ENCODE data around the gene THOC6.

DNA sequence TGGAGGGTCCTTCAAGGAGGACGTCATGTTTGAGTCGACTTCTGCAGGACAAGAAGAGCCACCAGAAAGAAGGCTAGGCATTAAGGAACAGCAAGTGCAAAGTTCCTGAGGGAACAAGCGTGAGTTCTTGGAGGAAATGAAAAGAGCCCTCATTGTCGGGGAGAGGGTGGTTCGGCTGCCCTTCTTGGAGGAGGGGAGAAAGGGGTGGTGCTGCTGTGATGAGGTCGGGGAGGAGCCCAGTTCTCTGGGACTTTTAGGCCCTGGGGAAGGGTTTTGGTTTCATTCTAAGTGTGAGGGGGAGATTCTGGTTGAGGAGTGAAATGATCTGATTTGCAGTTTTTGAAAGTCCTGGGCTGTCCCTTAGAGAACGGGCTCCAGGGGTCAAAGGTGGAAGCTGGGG lies 8.8 kb downstream of the THOC6 start:
- TF ChIP-seq CTCF (IDR thresholded peaks at IDR 0.05; ENCODE audit: extremely low read depth in 1 of 2, insufficient read depth in 1 of 2, low read depth in 1 of 2, low read length in 2 of 2) = no peak
- TF ChIP-seq POLR2AphosphoS5 (IDR thresholded peaks at IDR 0.05; ENCODE audit: insufficient read depth, low read depth, low read length) = no peak
- TF ChIP-seq, protein P1, sequence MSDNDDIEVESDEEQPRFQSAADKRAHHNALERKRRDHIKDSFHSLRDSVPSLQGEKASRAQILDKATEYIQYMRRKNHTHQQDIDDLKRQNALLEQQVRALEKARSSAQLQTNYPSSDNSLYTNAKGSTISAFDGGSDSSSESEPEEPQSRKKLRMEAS (IDR thresholded peaks at IDR 0.05; ENCODE audit: insufficient read depth, insufficient read length) = no peak
- TF ChIP-seq POLR2A (IDR thresholded peaks at IDR 0.05; ENCODE audit: low read depth, low read length) = no peak
- no peak for TF ChIP-seq EZH2 (IDR thresholded peaks at IDR 0.05; ENCODE audit: borderline replicate concordance, low read depth, low read length, severe bottlenecking)
- TF ChIP-seq JUN (IDR thresholded peaks at IDR 0.05; ENCODE audit: borderline replicate concordance, insufficient read depth, insufficient read length, low read depth) = no peak
- TF ChIP-seq FOS (IDR thresholded peaks at IDR 0.05; ENCODE audit: borderline replicate concordance, insufficient read depth, low read length) = no peak
- no peak for TF ChIP-seq MYC (IDR thresholded peaks at IDR 0.05; ENCODE audit: low read depth, low read length)

Measured in endothelial cell of umbilical vein (primary cell).